SK-N-SH (cell line): ENCODE measurements around the gene SSR3. TPM values are rescaled to one million over a fixed set of nuclear protein-coding genes. Genes with fewer than 3 reads are reported as not detected.

Experiments
- CTCF ChIA-PET: fragments of 300-600, 350-600 bp; formaldehyde crosslinking; extraction: SDS; loops from one replicate; lab custom pipeline; 2021; lab: Yijun Ruan, JAX
- POLR2A ChIA-PET: fragments of 350-600 bp; sonication (Branson Sonifier 250); formaldehyde crosslinking; extraction: SDS; loops from one replicate; lab custom pipeline; 2020; ENCODE audit warnings: antibody characterized with exemption, inconsistent platforms; lab: Yijun Ruan, JAX
- DNase-seq: peaks from one replicate; pipeline ENCODE4 v3.0.0; 2012
- H2AFZ ChIP-seq: fragments of 200-600 bp; sonication (generic); 2 replicates; pipeline ENCODE4 v1.8.1; 2016; ENCODE audit warnings: antibody characterized with exemption, mild to moderate bottlenecking, low read depth
- H3F3A ChIP-seq: fragments of 200-600 bp; sonication (generic); replicated peaks from 2 replicates; pipeline ENCODE3; 2016; ENCODE audit warnings: antibody characterized with exemption, mild to moderate bottlenecking; ENCODE audit not compliant: insufficient read depth
- H3K27ac ChIP-seq, 2 experiments: fragments of 200-500 bp in 1 of 2; fragments of 200-600 bp in 1 of 2; sonication (Bioruptor generic) in 1 of 2; sonication (generic), shearing (Covaris generic) in 1 of 2; 2 replicates each; pipeline versions ENCODE4 v1.5.1 to v1.6.1; 2014 to 2016; ENCODE audit warnings: low read depth in 2 of 2, inconsistent platforms in 1 of 2, low read length in 1 of 2, mild to moderate bottlenecking in 1 of 2, mixed read lengths in 1 of 2
- H3K27me3 ChIP-seq: fragments of 200-600 bp; sonication (generic), shearing (Covaris generic); 2 replicates; pipeline ENCODE4 v1.6.1; 2016; ENCODE audit warnings: mixed run types; ENCODE audit not compliant: insufficient read depth
- H3K36me3 ChIP-seq, 2 experiments: fragments of 200-500 bp in 1 of 2; fragments of 200-600 bp in 1 of 2; sonication (Bioruptor generic) in 1 of 2; sonication (generic) in 1 of 2; replicated peaks in 1 of 2; 2 replicates each; pipeline versions ENCODE3 to v1.5.1; 2014 to 2016; ENCODE audit warnings: low read length in 1 of 2, mild to moderate bottlenecking in 1 of 2; ENCODE audit not compliant: insufficient read depth in 2 of 2, control insufficient read depth in 1 of 2
- H3K4me1 ChIP-seq, 2 experiments: fragments of 200-500 bp in 1 of 2; fragments of 200-600 bp in 1 of 2; sonication (Bioruptor generic) in 1 of 2; sonication (generic), shearing (Covaris generic) in 1 of 2; 2 replicates each; pipeline versions ENCODE4 v1.5.1 to v1.6.1; 2014 to 2016; ENCODE audit warnings: low read depth in 1 of 2, low read length in 1 of 2, mixed run types in 1 of 2; ENCODE audit not compliant: insufficient read depth in 2 of 2, control insufficient read depth in 1 of 2
- H3K4me2 ChIP-seq: fragments of 200-600 bp; sonication (generic), shearing (Covaris generic); 2 replicates; pipeline ENCODE4 v1.6.1; 2017; ENCODE audit warnings: mixed run types
- H3K4me3 ChIP-seq, 2 experiments: fragments of 200-500 bp in 1 of 2; fragments of 200-600 bp in 1 of 2; sonication (Bioruptor generic) in 1 of 2; sonication (generic), shearing (Covaris generic) in 1 of 2; 2 replicates each; pipeline versions ENCODE4 v1.5.1 to v1.8.1; 2014 to 2016; ENCODE audit warnings: low read depth in 2 of 2, inconsistent platforms in 1 of 2, low read length in 1 of 2, mild to moderate bottlenecking in 1 of 2, mixed read lengths in 1 of 2, moderate library complexity in 1 of 2
- H3K79me2 ChIP-seq: fragments of 200-600 bp; sonication (generic); 2 replicates; pipeline ENCODE4 v1.8.1; 2017; ENCODE audit warnings: mild to moderate bottlenecking; ENCODE audit not compliant: insufficient read depth
- H3K9ac ChIP-seq: fragments of 200-600 bp; sonication (generic); 2 replicates; pipeline ENCODE4 v1.6.1; 2017; ENCODE audit warnings: mixed run types
- H3K9me2 ChIP-seq: fragments of 200-600 bp; sonication (generic); 2 replicates; pipeline ENCODE4 v1.6.1; 2017; ENCODE audit warnings: mixed run types
- H3K9me3 ChIP-seq: fragments of 200-600 bp; sonication (generic); 2 replicates; pipeline ENCODE4 v1.6.1; 2017; ENCODE audit warnings: mixed run types, mild to moderate bottlenecking, moderate library complexity
- H4K20me1 ChIP-seq: fragments of 200-600 bp; sonication (generic); 2 replicates; pipeline ENCODE4 v1.6.1; 2017; ENCODE audit warnings: mild to moderate bottlenecking, mixed run types; ENCODE audit not compliant: insufficient read depth
- ELF1 ChIP-seq: IDR thresholded peaks from 2 replicates; pipeline ENCODE4 v1.4.0; 2012
- EP300 ChIP-seq, 2 experiments: IDR thresholded peaks; 2 replicates each; pipeline versions ENCODE4 v1.4.0 to v1.6.1; 2012; ENCODE audit warnings: borderline replicate concordance in 1 of 2, low read depth in 1 of 2, low read length in 1 of 2
- EZH2phosphoT487 ChIP-seq: fragments of 200-600 bp; sonication (generic); IDR thresholded peaks from 2 replicates; pipeline ENCODE4 v1.6.1; 2017; ENCODE audit warnings: low read depth, mixed run types, mild to moderate bottlenecking, antibody characterized with exemption, moderate library complexity, borderline replicate concordance
- FOSL2 ChIP-seq: IDR thresholded peaks from 2 replicates; pipeline ENCODE4 v1.4.0; 2012; ENCODE audit warnings: low read depth, mild to moderate bottlenecking, moderate library complexity, borderline replicate concordance
- FOXM1 ChIP-seq: IDR thresholded peaks from 2 replicates; pipeline ENCODE4 v1.4.0; 2012; ENCODE audit warnings: low read depth, mild to moderate bottlenecking
- JUND ChIP-seq: IDR thresholded peaks from 2 replicates; pipeline ENCODE4 v1.4.0; 2012
- TCF12 ChIP-seq: IDR thresholded peaks from 2 replicates; pipeline ENCODE4 v1.4.0; 2012
- WGBS: methylation state at CpG from one replicate; pipeline ENCODE4 v1.1.6; 2017; ENCODE audit warnings: low lambda C conversion rate; 5-methylcytosine and 5-hydroxymethylcytosine counted together
- polyA plus RNA-seq, 3 experiments: library from polyadenylated mRNA; depleted of rRNA; stranded (reverse); fragments of >200 nt; gene quantifications; 2 replicates each; pipeline ENCODE4 v1.2.3, GENCODE V29; 2012
- TF ChIP-seq, protein P1 (sequence below): fragments of 150-350 bp; IDR thresholded peaks from 2 replicates; pipeline ENCODE4 v1.6.1; 2017; ENCODE audit warnings: antibody characterized with exemption, low read length, low read depth, borderline replicate concordance
- TF ChIP-seq, protein P2 (sequence below): IDR thresholded peaks from 2 replicates; pipeline ENCODE4 v1.4.0; 2012; ENCODE audit warnings: low read depth, borderline replicate concordance
- TF ChIP-seq, protein P3 (sequence below): IDR thresholded peaks from 2 replicates; pipeline ENCODE4; 2012

Gene SSR3
- polyA plus RNA-seq, 1 of the 3 experiments (the other 2 are of a cell fraction), result 61.7 TPM

DNA sequence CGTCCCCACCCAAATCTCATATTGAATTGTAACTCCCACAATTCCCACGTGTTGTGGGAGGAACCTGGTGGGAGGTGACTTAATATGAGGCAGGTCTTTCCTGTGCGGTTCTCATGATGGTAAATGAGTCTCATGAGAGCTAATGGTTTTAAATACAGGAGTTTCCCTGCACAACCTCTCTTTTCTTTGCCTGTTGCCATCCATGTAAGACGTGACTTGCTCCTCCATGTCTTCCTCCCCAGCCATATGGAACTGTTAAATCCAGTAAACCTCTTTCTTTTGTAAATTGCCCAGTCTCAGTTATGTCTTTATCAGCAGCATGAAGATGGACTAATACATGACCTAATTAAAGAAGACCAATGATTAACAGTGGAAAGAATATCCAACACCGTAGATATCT lies 56.6 kb downstream of the SSR3 start:
- H3K79me2 ChIP-seq, result 0 out of 2 replicates have a peak, but pooled peaks cover 4% of the 10 kb centered on the region
- H2AFZ ChIP-seq, result no peak overlapping the region
- 77% methylated on average over 5 of the region's 5 CpGs for WGBS
- H3K4me1 ChIP-seq, result peaks cover 0 to 7% of the 10 kb centered on the region in 2 experiments; a peak in 2 of 4 replicates
- DNase-seq, result no peak
- H3K9me2 ChIP-seq, result no peaks in the 10 kb centered on the region
- TF ChIP-seq TCF12 (no peak), ELF1 (no peak)
- TF ChIP-seq, protein P1, sequence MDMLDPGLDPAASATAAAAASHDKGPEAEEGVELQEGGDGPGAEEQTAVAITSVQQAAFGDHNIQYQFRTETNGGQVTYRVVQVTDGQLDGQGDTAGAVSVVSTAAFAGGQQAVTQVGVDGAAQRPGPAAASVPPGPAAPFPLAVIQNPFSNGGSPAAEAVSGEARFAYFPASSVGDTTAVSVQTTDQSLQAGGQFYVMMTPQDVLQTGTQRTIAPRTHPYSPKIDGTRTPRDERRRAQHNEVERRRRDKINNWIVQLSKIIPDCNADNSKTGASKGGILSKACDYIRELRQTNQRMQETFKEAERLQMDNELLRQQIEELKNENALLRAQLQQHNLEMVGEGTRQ, result no peak
- TF ChIP-seq, protein P2, sequence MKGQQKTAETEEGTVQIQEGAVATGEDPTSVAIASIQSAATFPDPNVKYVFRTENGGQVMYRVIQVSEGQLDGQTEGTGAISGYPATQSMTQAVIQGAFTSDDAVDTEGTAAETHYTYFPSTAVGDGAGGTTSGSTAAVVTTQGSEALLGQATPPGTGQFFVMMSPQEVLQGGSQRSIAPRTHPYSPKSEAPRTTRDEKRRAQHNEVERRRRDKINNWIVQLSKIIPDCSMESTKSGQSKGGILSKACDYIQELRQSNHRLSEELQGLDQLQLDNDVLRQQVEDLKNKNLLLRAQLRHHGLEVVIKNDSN, result no peak
- no peaks in the 10 kb centered on the region for H3K9me3 ChIP-seq
- peak overlapping the region; percentile 67 to 80; a peak in 2 of 4 replicates for H3K27ac ChIP-seq
- no peaks in the 10 kb centered on the region for H4K20me1 ChIP-seq
- H3F3A ChIP-seq, result peaks cover 56% of the 10 kb centered on the region
- CTCF ChIA-PET, result no interaction called here
- no peaks in the 10 kb centered on the region for H3K27me3 ChIP-seq
- peaks cover 3 to 54% of the 10 kb centered on the region in 2 experiments for H3K36me3 ChIP-seq
- H3K4me3 ChIP-seq, result no peak overlapping the region
- POLR2A ChIA-PET, result no interaction called here
- no peak overlapping the region for H3K4me2 ChIP-seq
- H3K9ac ChIP-seq, result no peak overlapping the region

DNA sequence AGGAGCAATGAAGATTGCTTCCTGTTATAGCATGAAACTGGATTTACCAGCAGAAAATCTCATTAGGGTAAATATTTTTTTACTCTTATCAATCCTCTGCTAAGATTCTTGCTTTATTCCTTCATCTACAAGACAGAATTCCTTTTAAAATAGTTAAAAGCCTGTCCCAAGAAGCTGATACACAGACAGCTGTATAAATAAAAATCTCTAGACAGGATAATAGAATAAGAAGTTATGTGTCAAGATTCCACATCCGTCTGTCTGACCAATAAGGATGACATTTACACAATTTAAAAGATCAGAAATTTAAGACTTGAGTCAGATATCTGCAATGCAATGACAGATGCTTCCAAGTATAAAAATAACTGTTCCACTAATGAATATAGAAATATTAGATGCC lies 57.6 kb downstream of the SSR3 start:
- TF ChIP-seq TCF12, result peak; percentile 42
- 0 out of 4 replicates have a peak, but pooled peaks of 1 of the 2 experiments have one; percentile 23 for TF ChIP-seq EP300 (IDR thresholded peaks at IDR 0.05; ENCODE audit: borderline replicate concordance in 1 of 2, low read depth in 1 of 2, low read length in 1 of 2)
- TF ChIP-seq, protein P3, sequence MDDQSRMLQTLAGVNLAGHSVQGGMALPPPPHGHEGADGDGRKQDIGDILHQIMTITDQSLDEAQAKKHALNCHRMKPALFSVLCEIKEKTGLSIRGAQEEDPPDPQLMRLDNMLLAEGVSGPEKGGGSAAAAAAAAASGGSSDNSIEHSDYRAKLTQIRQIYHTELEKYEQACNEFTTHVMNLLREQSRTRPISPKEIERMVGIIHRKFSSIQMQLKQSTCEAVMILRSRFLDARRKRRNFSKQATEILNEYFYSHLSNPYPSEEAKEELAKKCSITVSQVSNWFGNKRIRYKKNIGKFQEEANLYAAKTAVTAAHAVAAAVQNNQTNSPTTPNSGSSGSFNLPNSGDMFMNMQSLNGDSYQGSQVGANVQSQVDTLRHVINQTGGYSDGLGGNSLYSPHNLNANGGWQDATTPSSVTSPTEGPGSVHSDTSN, result peak; percentile 56
- TF ChIP-seq EZH2phosphoT487, result no peak
- no peak; the same call in 1 of the 2 replicates for TF ChIP-seq FOXM1
- TF ChIP-seq FOSL2, result peak; percentile 10; the same call in 1 of the 2 replicates
- TF ChIP-seq JUND, result peak; percentile 25; the same call in 1 of the 2 replicates
- TF ChIP-seq, all 33 proteins: peak for 5
- Histone ChIP-seq H4K20me1 (no peaks in the 10 kb centered on the region), H3K4me2 (no peak overlapping the region), H3K9me2 (no peaks in the 10 kb centered on the region), H3K9me3 (no peaks in the 10 kb centered on the region), H3K36me3 (peaks cover 3 to 54% of the 10 kb centered on the region in 2 experiments), H2AFZ (no peak overlapping the region), H3K9ac (no peak overlapping the region), H3K79me2 (0 out of 2 replicates have a peak, but pooled peaks cover 4% of the 10 kb centered on the region), H3K4me3 (no peak overlapping the region), H3F3A (peaks cover 57% of the 10 kb centered on the region), H3K27me3 (no peaks in the 10 kb centered on the region), H3K4me1 (peaks cover under 1 to 17% of the 10 kb centered on the region in 2 experiments; a peak in 3 of 4 replicates), H3K27ac (peak overlapping the region; percentile 67 to 92)
- CTCF ChIA-PET, result interaction anchor here (3.1 kb wide), 1 partner anchor 13 kb away, joined by 9 read pairs; no protein-coding TSS in a partner anchor
- no peak for DNase-seq
- POLR2A ChIA-PET, result no interaction called here
- 35% methylated on average over 1 of the region's 1 CpG for WGBS
